SK-N-SH (cell line): Measurements from ENCODE around the gene DYNLL1. TPM values are rescaled to one million over a fixed set of nuclear protein-coding genes. Genes with fewer than 3 reads are reported as not detected.

Source experiments
- CTCF ChIA-PET: fragments of 300-600, 350-600 bp; formaldehyde crosslinking; extraction: SDS; loops from one replicate; lab custom pipeline; 2021; lab: Yijun Ruan, JAX
- POLR2A ChIA-PET: fragments of 350-600 bp; sonication (Branson Sonifier 250); formaldehyde crosslinking; extraction: SDS; loops from one replicate; lab custom pipeline; 2020; ENCODE audit warnings: antibody characterized with exemption, inconsistent platforms; lab: Yijun Ruan, JAX
- DNase-seq: peaks from one replicate; pipeline ENCODE4 v3.0.0; 2012
- H2AFZ ChIP-seq: fragments of 200-600 bp; sonication (generic); 2 replicates; pipeline ENCODE4 v1.8.1; 2016; ENCODE audit warnings: antibody characterized with exemption, mild to moderate bottlenecking, low read depth
- H3F3A ChIP-seq: fragments of 200-600 bp; sonication (generic); replicated peaks from 2 replicates; pipeline ENCODE3; 2016; ENCODE audit warnings: antibody characterized with exemption, mild to moderate bottlenecking; ENCODE audit not compliant: insufficient read depth
- H3K27ac ChIP-seq, 2 experiments: fragments of 200-500 bp in 1 of 2; fragments of 200-600 bp in 1 of 2; sonication (Bioruptor generic) in 1 of 2; sonication (generic), shearing (Covaris generic) in 1 of 2; 2 replicates each; pipeline versions ENCODE4 v1.5.1 to v1.6.1; 2014 to 2016; ENCODE audit warnings: low read depth in 2 of 2, inconsistent platforms in 1 of 2, low read length in 1 of 2, mild to moderate bottlenecking in 1 of 2, mixed read lengths in 1 of 2
- H3K27me3 ChIP-seq: fragments of 200-600 bp; sonication (generic), shearing (Covaris generic); 2 replicates; pipeline ENCODE4 v1.6.1; 2016; ENCODE audit warnings: mixed run types; ENCODE audit not compliant: insufficient read depth
- H3K36me3 ChIP-seq, 2 experiments: fragments of 200-500 bp in 1 of 2; fragments of 200-600 bp in 1 of 2; sonication (Bioruptor generic) in 1 of 2; sonication (generic) in 1 of 2; replicated peaks in 1 of 2; 2 replicates each; pipeline versions ENCODE3 to v1.5.1; 2014 to 2016; ENCODE audit warnings: low read length in 1 of 2, mild to moderate bottlenecking in 1 of 2; ENCODE audit not compliant: insufficient read depth in 2 of 2, control insufficient read depth in 1 of 2
- H3K4me1 ChIP-seq, 2 experiments: fragments of 200-500 bp in 1 of 2; fragments of 200-600 bp in 1 of 2; sonication (Bioruptor generic) in 1 of 2; sonication (generic), shearing (Covaris generic) in 1 of 2; 2 replicates each; pipeline versions ENCODE4 v1.5.1 to v1.6.1; 2014 to 2016; ENCODE audit warnings: low read depth in 1 of 2, low read length in 1 of 2, mixed run types in 1 of 2; ENCODE audit not compliant: insufficient read depth in 2 of 2, control insufficient read depth in 1 of 2
- H3K4me2 ChIP-seq: fragments of 200-600 bp; sonication (generic), shearing (Covaris generic); 2 replicates; pipeline ENCODE4 v1.6.1; 2017; ENCODE audit warnings: mixed run types
- H3K4me3 ChIP-seq, 2 experiments: fragments of 200-500 bp in 1 of 2; fragments of 200-600 bp in 1 of 2; sonication (Bioruptor generic) in 1 of 2; sonication (generic), shearing (Covaris generic) in 1 of 2; 2 replicates each; pipeline versions ENCODE4 v1.5.1 to v1.8.1; 2014 to 2016; ENCODE audit warnings: low read depth in 2 of 2, inconsistent platforms in 1 of 2, low read length in 1 of 2, mild to moderate bottlenecking in 1 of 2, mixed read lengths in 1 of 2, moderate library complexity in 1 of 2
- H3K79me2 ChIP-seq: fragments of 200-600 bp; sonication (generic); 2 replicates; pipeline ENCODE4 v1.8.1; 2017; ENCODE audit warnings: mild to moderate bottlenecking; ENCODE audit not compliant: insufficient read depth
- H3K9ac ChIP-seq: fragments of 200-600 bp; sonication (generic); 2 replicates; pipeline ENCODE4 v1.6.1; 2017; ENCODE audit warnings: mixed run types
- H3K9me2 ChIP-seq: fragments of 200-600 bp; sonication (generic); 2 replicates; pipeline ENCODE4 v1.6.1; 2017; ENCODE audit warnings: mixed run types
- H3K9me3 ChIP-seq: fragments of 200-600 bp; sonication (generic); 2 replicates; pipeline ENCODE4 v1.6.1; 2017; ENCODE audit warnings: mixed run types, mild to moderate bottlenecking, moderate library complexity
- H4K20me1 ChIP-seq: fragments of 200-600 bp; sonication (generic); 2 replicates; pipeline ENCODE4 v1.6.1; 2017; ENCODE audit warnings: mild to moderate bottlenecking, mixed run types; ENCODE audit not compliant: insufficient read depth
- CHD2 ChIP-seq: fragments of 150-350 bp; IDR thresholded peaks from 2 replicates; pipeline ENCODE4 v1.6.1; 2018; ENCODE audit warnings: low read length; ENCODE audit not compliant: partially characterized antibody
- CTCF ChIP-seq: fragments of 200-600 bp; sonication (generic); IDR thresholded peaks from 2 replicates; pipeline ENCODE4 v1.6.1; 2017; ENCODE audit warnings: antibody characterized with exemption, mild to moderate bottlenecking, moderate library complexity
- ELF1 ChIP-seq: IDR thresholded peaks from 2 replicates; pipeline ENCODE4 v1.4.0; 2012
- FOSL2 ChIP-seq: IDR thresholded peaks from 2 replicates; pipeline ENCODE4 v1.4.0; 2012; ENCODE audit warnings: low read depth, mild to moderate bottlenecking, moderate library complexity, borderline replicate concordance
- GABPA ChIP-seq: IDR thresholded peaks from 2 replicates; pipeline ENCODE4 v1.4.0; 2012; ENCODE audit warnings: low read depth, mild to moderate bottlenecking
- IRF3 ChIP-seq: fragments of 150-350 bp; IDR thresholded peaks from 2 replicates; pipeline ENCODE4 v1.6.1; 2016; ENCODE audit warnings: mild to moderate bottlenecking, low read depth, low read length
- JUND ChIP-seq: IDR thresholded peaks from 2 replicates; pipeline ENCODE4 v1.4.0; 2012
- MAX ChIP-seq: IDR thresholded peaks from 2 replicates; pipeline ENCODE4 v1.4.0; 2012; ENCODE audit warnings: low read depth
- MEF2A ChIP-seq: IDR thresholded peaks from 2 replicates; pipeline ENCODE4 v1.4.0; 2012; ENCODE audit warnings: low read depth, borderline replicate concordance
- POLR2AphosphoS5 ChIP-seq: IDR thresholded peaks from 2 replicates; pipeline ENCODE4 v1.6.1; 2012; ENCODE audit warnings: low read depth, low read length
- RAD21 ChIP-seq: IDR thresholded peaks from 2 replicates; pipeline ENCODE4 v1.6.1; 2012; ENCODE audit warnings: mild to moderate bottlenecking, low read length
- RCOR1 ChIP-seq: fragments of 150-350 bp; IDR thresholded peaks from 2 replicates; pipeline ENCODE4 v1.6.1; 2017; ENCODE audit warnings: antibody characterized with exemption, low read length
- RFX5 ChIP-seq: IDR thresholded peaks from 2 replicates; pipeline ENCODE4 v1.6.1; 2012; ENCODE audit warnings: mild to moderate bottlenecking, improper control_type of control experiment, low read length
- SMC3 ChIP-seq: IDR thresholded peaks from 2 replicates; pipeline ENCODE4 v1.6.1; 2012; ENCODE audit warnings: low read depth, low read length, improper control_type of control experiment
- TAF1 ChIP-seq: IDR thresholded peaks from 2 replicates; pipeline ENCODE4 v1.6.1; 2012; ENCODE audit warnings: low read depth, mild to moderate bottlenecking, low read length, moderate library complexity, borderline replicate concordance
- TCF12 ChIP-seq: IDR thresholded peaks from 2 replicates; pipeline ENCODE4 v1.4.0; 2012
- YY1 ChIP-seq: IDR thresholded peaks from 2 replicates; pipeline ENCODE4 v1.4.0; 2012; ENCODE audit warnings: low read depth, mild to moderate bottlenecking
- ZBTB33 ChIP-seq: IDR thresholded peaks from 2 replicates; pipeline ENCODE4 v1.4.0; 2012; ENCODE audit warnings: low read depth, borderline replicate concordance
- WGBS: methylation state at CpG from one replicate; pipeline ENCODE4 v1.1.6; 2017; ENCODE audit warnings: low lambda C conversion rate; 5-methylcytosine and 5-hydroxymethylcytosine counted together
- polyA plus RNA-seq, 3 experiments: library from polyadenylated mRNA; depleted of rRNA; stranded (reverse); fragments of >200 nt; gene quantifications; 2 replicates each; pipeline ENCODE4 v1.2.3, GENCODE V29; 2012

Gene DYNLL1
- polyA plus RNA-seq, 1 of the 3 experiments (the other 2 are of a cell fraction) = 607 TPM

- H3K9me2 ChIP-seq = no peaks in the 10 kb centered on the region
- H3K4me1 ChIP-seq = no peaks in the 10 kb centered on the region
- no peaks in the 10 kb centered on the region for H3K9me3 ChIP-seq
- peaks cover 33% of the 10 kb centered on the region for H4K20me1 ChIP-seq
- H3K9ac ChIP-seq = no peak overlapping the region
- H3K27me3 ChIP-seq = no peaks in the 10 kb centered on the region
- peaks cover 48% of the 10 kb centered on the region for H3K79me2 ChIP-seq
- CTCF ChIA-PET = interaction anchor here (1.0 to 1.4 kb wide), 2 partner anchors 9 to 22 kb away, joined by 4 read pairs; no protein-coding TSS in a partner anchor
- H2AFZ ChIP-seq = no peak overlapping the region
- no peak overlapping the region for H3K4me3 ChIP-seq
- peaks cover 41% of the 10 kb centered on the region for H3F3A ChIP-seq
- 86% methylated on average over 3 of the region's 3 CpGs for WGBS
- DNase-seq = no peak
- peaks cover 69 to 82% of the 10 kb centered on the region in 2 experiments for H3K36me3 ChIP-seq
- no peak overlapping the region for H3K4me2 ChIP-seq
- TF ChIP-seq RFX5 (no peak), GABPA (no peak)
- TF ChIP-seq, all 33 proteins: peak for 0
- H3K27ac ChIP-seq = no peak overlapping the region
- POLR2A ChIA-PET = no interaction called here
Measured at GRCh38 chr12:120462099-120462640, 33.7 kb upstream of the DYNLL1 start.

GRCh38 chr12:120463712-120464111 lies 32.2 kb upstream of the DYNLL1 start:
- Histone ChIP-seq H3K9me2 (no peaks in the 10 kb centered on the region), H3K36me3 (peaks cover 64 to 69% of the 10 kb centered on the region in 2 experiments), H3K4me2 (no peak overlapping the region), H3K27me3 (no peaks in the 10 kb centered on the region), H3F3A (peaks cover 37% of the 10 kb centered on the region), H3K4me1 (peaks cover 0 to 5% of the 10 kb centered on the region in 2 experiments; a peak in 1 of 4 replicates), H2AFZ (no peak overlapping the region), H3K27ac (no peak overlapping the region), H3K9ac (no peak overlapping the region), H3K79me2 (peaks cover 64% of the 10 kb centered on the region), H3K4me3 (no peak overlapping the region), H4K20me1 (peaks cover 49% of the 10 kb centered on the region), H3K9me3 (no peaks in the 10 kb centered on the region)
- POLR2A ChIA-PET = interaction anchor here (1.2 kb wide), 1 partner anchor 27 kb away, joined by 3 read pairs; no protein-coding TSS in a partner anchor
- DNase-seq = no peak
- WGBS = 91% methylated on average over 5 of the region's 5 CpGs
- CTCF ChIA-PET = interaction anchor here (1.2 to 1.4 kb wide), 3 partner anchors 11 to 97 kb away, joined by 3 to 7 read pairs (median 4); no protein-coding TSS in a partner anchor
- TF ChIP-seq TCF12 = no peak
- no peak for TF ChIP-seq IRF3
- TF ChIP-seq RCOR1 = no peak
- TF ChIP-seq GABPA = no peak
- TF ChIP-seq MAX = no peak

- Histone ChIP-seq H3K9me2 (no peaks in the 10 kb centered on the region), H3K4me1 (peaks cover 0 to 8% of the 10 kb centered on the region in 2 experiments; a peak in 1 of 4 replicates), H3K4me3 (no peak overlapping the region), H4K20me1 (peaks cover 52% of the 10 kb centered on the region), H2AFZ (no peak overlapping the region), H3K9ac (no peak overlapping the region), H3K4me2 (no peak overlapping the region), H3K36me3 (peaks cover 50 to 52% of the 10 kb centered on the region in 2 experiments), H3F3A (peaks cover 29% of the 10 kb centered on the region), H3K27ac (no peak overlapping the region), H3K79me2 (peaks cover 77% of the 10 kb centered on the region), H3K9me3 (no peaks in the 10 kb centered on the region), H3K27me3 (no peaks in the 10 kb centered on the region)
- no peak for DNase-seq
- POLR2A ChIA-PET = no interaction called here
- CTCF ChIA-PET = interaction anchor here (0.7 to 5.3 kb wide), 7 partner anchors 8 to 181 kb away, joined by 3 to 52 read pairs (median 8); partner anchors contain the start of gene COX6A1
- WGBS = 56% methylated on average over 5 of the region's 5 CpGs
- TF ChIP-seq CTCF (no peak), RAD21 (no peak), TCF12 (no peak), TAF1 (no peak), JUND (no peak), POLR2AphosphoS5 (no peak), MEF2A (no peak), CHD2 (no peak), SMC3 (no peak), ZBTB33 (no peak), FOSL2 (no peak), ELF1 (no peak), YY1 (no peak)
Measured at GRCh38 chr12:120465756-120466155, 30.2 kb upstream of the DYNLL1 start.
